ENCODE measurements around the gene BRAT1. TPM values are rescaled to one million over a fixed set of nuclear protein-coding genes. Genes with fewer than 3 reads are reported as not detected.

The BRAT1 gene
- total RNA-seq, 1 donor from 2014 or later, result 19.7 TPM

GRCh38 chr7:2495418-2496299 lies 59.7 kb downstream of the BRAT1 start:
- no peak overlapping the region for H3K27ac ChIP-seq (ENCODE audit: low read depth, low read length)
- H3K4me1 Mint-ChIP-seq (ENCODE audit: low read depth, unreplicated experiment), result peaks cover 2% of the 10 kb centered on the region
- no peaks in the 10 kb centered on the region for H3K79me2 ChIP-seq (ENCODE audit: insufficient read depth, low read length)
- no peaks in the 10 kb centered on the region for H3K36me3 Mint-ChIP-seq (ENCODE audit: low read depth, unreplicated experiment)
- H3K27me3 ChIP-seq (ENCODE audit: insufficient read depth, low read length), result no peaks in the 10 kb centered on the region
- H3K9me3 Mint-ChIP-seq (ENCODE audit: unreplicated experiment), result peaks cover 1% of the 10 kb centered on the region
- H3K36me3 ChIP-seq (ENCODE audit: insufficient read depth, low read length), result no peaks in the 10 kb centered on the region
- no peak for TF ChIP-seq EZH2 (IDR thresholded peaks at IDR 0.05; ENCODE audit: insufficient read depth, low read length)
- TF ChIP-seq CTCF (IDR thresholded peaks at IDR 0.05; ENCODE audit: insufficient read depth, low read depth, low read length), result no peak
- H3K4me3 Mint-ChIP-seq (ENCODE audit: unreplicated experiment), result no peak overlapping the region
- H2AFZ ChIP-seq (ENCODE audit: low read depth, low read length), result no peak overlapping the region
- FAIRE-seq (no peak), DNase-seq (ENCODE audit: low read depth) (no peak)
- H3K9ac ChIP-seq (ENCODE audit: low read length), result no peak overlapping the region
- peaks cover 15% of the 10 kb centered on the region for H3K27me3 Mint-ChIP-seq (ENCODE audit: low read depth, unreplicated experiment)
- H3K4me1 ChIP-seq (ENCODE audit: insufficient read depth, low read length), result peaks cover 10% of the 10 kb centered on the region
- H3K4me3 ChIP-seq (ENCODE audit: insufficient read depth, low read depth, low read length), result no peak overlapping the region
- no peak overlapping the region for H3K27ac Mint-ChIP-seq (ENCODE audit: unreplicated experiment)
- H3K9me3 ChIP-seq (ENCODE audit: insufficient read depth, low read depth, low read length), result no peaks in the 10 kb centered on the region
- no peaks in the 10 kb centered on the region for H4K20me1 ChIP-seq (ENCODE audit: insufficient read depth, low read length)
- H3K4me2 ChIP-seq (ENCODE audit: low read length), result no peak overlapping the region

GRCh38 chr7:2494191-2495130 lies 60.9 kb downstream of the BRAT1 start:
- no peak overlapping the region for H3K27ac Mint-ChIP-seq (ENCODE audit: unreplicated experiment)
- TF ChIP-seq EZH2 (IDR thresholded peaks at IDR 0.05; ENCODE audit: insufficient read depth, low read length) (no peak), CTCF (IDR thresholded peaks at IDR 0.05; ENCODE audit: insufficient read depth, low read depth, low read length) (no peak)

More at GRCh38 chr7:2494191-2495130, 60.9 kb downstream of the BRAT1 start:
- H3K36me3 Mint-ChIP-seq (ENCODE audit: low read depth, unreplicated experiment), result no peaks in the 10 kb centered on the region
- Histone ChIP-seq H3K36me3 (ENCODE audit: insufficient read depth, low read length) (no peaks in the 10 kb centered on the region), H3K27ac (ENCODE audit: low read depth, low read length) (no peak overlapping the region), H3K9ac (ENCODE audit: low read length) (no peak overlapping the region), H3K4me3 (ENCODE audit: insufficient read depth, low read depth, low read length) (no peak overlapping the region), H3K27me3 (ENCODE audit: insufficient read depth, low read length) (no peaks in the 10 kb centered on the region), H4K20me1 (ENCODE audit: insufficient read depth, low read length) (no peaks in the 10 kb centered on the region), H3K4me2 (ENCODE audit: low read length) (no peak overlapping the region), H3K4me1 (ENCODE audit: insufficient read depth, low read length) (peaks cover 10% of the 10 kb centered on the region), H3K79me2 (ENCODE audit: insufficient read depth, low read length) (no peaks in the 10 kb centered on the region), H2AFZ (ENCODE audit: low read depth, low read length) (no peak overlapping the region), H3K9me3 (ENCODE audit: insufficient read depth, low read depth, low read length) (no peaks in the 10 kb centered on the region)
- DNase-seq (ENCODE audit: low read depth) (no peak), FAIRE-seq (no peak)
- H3K9me3 Mint-ChIP-seq (ENCODE audit: unreplicated experiment), result peaks cover 1% of the 10 kb centered on the region
- H3K27me3 Mint-ChIP-seq (ENCODE audit: low read depth, unreplicated experiment), result peaks cover 9% of the 10 kb centered on the region
- peaks cover 2% of the 10 kb centered on the region for H3K4me1 Mint-ChIP-seq (ENCODE audit: low read depth, unreplicated experiment)
- H3K4me3 Mint-ChIP-seq (ENCODE audit: unreplicated experiment), result no peak overlapping the region

Measured in astrocyte (in vitro differentiated cells and primary cell).